ENCODE measurements around the gene RBM34.
"Not testable (repeated sequence)": the region's sequence is repeated elsewhere in the genome, so short reads cannot be mapped to it uniquely, and the experiment has no call there.

RBM34 gene

GRCh38 chr1:235205687-235206086 is 44.6 kb upstream of the RBM34 start:
- no peaks in the 10 kb centered on the region for H3K27me3 ChIP-seq (ENCODE audit: insufficient read depth, poor library complexity, severe bottlenecking)

GRCh38 chr1:235203428-235203827 is 42.4 kb upstream of the RBM34 start:
- Histone ChIP-seq H3K27ac (replicated peaks) (no peak overlapping the region), H3K4me3 (replicated peaks; ENCODE audit: insufficient read depth, low read length) (no peak overlapping the region), H3K27me3 (ENCODE audit: insufficient read depth, poor library complexity, severe bottlenecking) (no peaks in the 10 kb centered on the region)
- TF ChIP-seq POLR2AphosphoS5 (IDR thresholded peaks at IDR 0.05; ENCODE audit: low read depth) (no peak), REST (IDR thresholded peaks at IDR 0.05; ENCODE audit: insufficient replicate concordance, low read depth) (no peak), GABPA (IDR thresholded peaks at IDR 0.05; ENCODE audit: low read depth) (no peak), SPI1 (IDR thresholded peaks at IDR 0.05; ENCODE audit: borderline replicate concordance, low read depth) (no peak), CTCF (IDR thresholded peaks at IDR 0.05; ENCODE audit: insufficient read depth, low read length) (no peak)
- DNase-seq (ENCODE audit: low read depth in 1 of 2, low spot score in 1 of 2), result no peak

More at GRCh38 chr1:235205687-235206086, 44.6 kb upstream of the RBM34 start:
- TF ChIP-seq CTCF (IDR thresholded peaks at IDR 0.05; ENCODE audit: insufficient read depth, low read length) (no peak), REST (IDR thresholded peaks at IDR 0.05; ENCODE audit: insufficient replicate concordance, low read depth) (no peak), GABPA (IDR thresholded peaks at IDR 0.05; ENCODE audit: low read depth) (no peak), POLR2AphosphoS5 (IDR thresholded peaks at IDR 0.05; ENCODE audit: low read depth) (no peak), SPI1 (IDR thresholded peaks at IDR 0.05; ENCODE audit: borderline replicate concordance, low read depth) (no peak)
- H3K4me3 ChIP-seq (replicated peaks; ENCODE audit: insufficient read depth, low read length), result no peak overlapping the region
- no peak overlapping the region for H3K27ac ChIP-seq (replicated peaks)
- DNase-seq (ENCODE audit: low read depth in 1 of 2, low spot score in 1 of 2), result no peak

- not testable (repeated sequence) for DNase-seq (ENCODE audit: low read depth in 1 of 2, low spot score in 1 of 2); H3K4me3 ChIP-seq (replicated peaks; ENCODE audit: insufficient read depth, low read length); H3K27ac ChIP-seq (replicated peaks); H3K27me3 ChIP-seq (ENCODE audit: insufficient read depth, poor library complexity, severe bottlenecking)
Observed at GRCh38 chr1:235202447-235202846, 41.4 kb upstream of the RBM34 start.

- Histone ChIP-seq H3K27ac (replicated peaks) (no peak overlapping the region), H3K27me3 (ENCODE audit: insufficient read depth, poor library complexity, severe bottlenecking) (no peaks in the 10 kb centered on the region), H3K4me3 (replicated peaks; ENCODE audit: insufficient read depth, low read length) (no peak overlapping the region)
- no peak for TF ChIP-seq POLR2AphosphoS5 (IDR thresholded peaks at IDR 0.05; ENCODE audit: low read depth)
- peak in 1 of 2 experiments; percentile 43 for DNase-seq (ENCODE audit: low read depth in 1 of 2, low spot score in 1 of 2)
Observed at GRCh38 chr1:235199441-235199840, 38.4 kb upstream of the RBM34 start.

GRCh38 chr1:235190431-235190830 is 29.4 kb upstream of the RBM34 start:
- TF ChIP-seq POLR2AphosphoS5 (IDR thresholded peaks at IDR 0.05; ENCODE audit: low read depth), result no peak
- no peak for TF ChIP-seq GABPA (IDR thresholded peaks at IDR 0.05; ENCODE audit: low read depth)
- no peak for TF ChIP-seq SPI1 (IDR thresholded peaks at IDR 0.05; ENCODE audit: borderline replicate concordance, low read depth)
- TF ChIP-seq CTCF (IDR thresholded peaks at IDR 0.05; ENCODE audit: insufficient read depth, low read length), result no peak
- TF ChIP-seq REST (IDR thresholded peaks at IDR 0.05; ENCODE audit: insufficient replicate concordance, low read depth), result no peak
- DNase-seq (ENCODE audit: low read depth in 1 of 2, low spot score in 1 of 2), result no peak
- no peak overlapping the region for H3K4me3 ChIP-seq (replicated peaks; ENCODE audit: insufficient read depth, low read length)
- H3K27me3 ChIP-seq (ENCODE audit: insufficient read depth, poor library complexity, severe bottlenecking), result no peaks in the 10 kb centered on the region
- H3K27ac ChIP-seq (replicated peaks), result no peak overlapping the region
